Endothelial cell of umbilical vein (primary cell): ENCODE results near the gene ZMIZ1.

Experiments used
- CTCF ChIP-seq, 2 donors: IDR thresholded peaks; 1 replicate in 1 of 2; 2 replicates in 1 of 2; pipeline ENCODE4 v1.5.1; 2011; ENCODE audit warnings: low read length in 2 of 2, mild to moderate bottlenecking in 2 of 2, moderate library complexity in 2 of 2, control low read depth in 1 of 2, inconsistent platforms in 1 of 2, low read depth in 1 of 2; ENCODE audit not compliant: insufficient read depth in 1 of 2; ENCODE audit errors: extremely low read depth in 1 of 2
- MAX ChIP-seq: IDR thresholded peaks from 2 replicates; pipeline ENCODE4 v1.6.1; 2011; ENCODE audit not compliant: insufficient read depth, insufficient read length
- MYC ChIP-seq: IDR thresholded peaks from one replicate; pipeline ENCODE4 v1.6.1; 2011; ENCODE audit warnings: mild to moderate bottlenecking, low read depth, low read length

DNA sequence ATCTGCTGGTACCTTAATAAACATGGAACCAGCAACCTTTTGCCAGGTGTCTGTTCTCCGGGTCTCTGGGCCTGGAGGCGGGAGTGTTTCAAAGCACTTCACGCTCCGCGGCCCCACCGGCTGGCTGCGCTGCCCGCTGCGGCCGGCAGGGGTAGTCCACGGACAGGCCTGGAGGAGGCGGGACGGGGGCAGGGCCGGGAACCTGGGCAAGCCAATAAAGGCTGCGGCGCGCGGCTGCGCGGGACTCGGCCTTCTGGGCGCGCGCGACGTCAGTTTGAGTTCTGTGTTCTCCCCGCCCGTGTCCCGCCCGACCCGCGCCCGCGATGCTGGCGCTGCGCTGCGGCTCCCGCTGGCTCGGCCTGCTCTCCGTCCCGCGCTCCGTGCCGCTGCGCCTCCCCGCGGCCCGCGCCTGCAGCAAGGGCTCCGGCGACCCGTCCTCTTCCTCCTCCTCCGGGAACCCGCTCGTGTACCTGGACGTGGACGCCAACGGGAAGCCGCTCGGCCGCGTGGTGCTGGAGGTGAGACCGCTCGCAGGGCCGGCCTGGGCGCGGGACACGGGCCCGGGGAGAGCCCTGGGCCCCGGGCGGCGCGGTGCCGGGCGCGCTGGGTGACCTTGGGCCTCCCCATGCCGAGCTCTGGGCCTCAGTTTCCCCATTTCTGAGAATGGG lies 278.6 kb downstream of the ZMIZ1 start, which contains the start of gene PPIF:
- peak; percentile 88 to 94 for TF ChIP-seq CTCF (IDR thresholded peaks at IDR 0.05; ENCODE audit: extremely low read depth in 1 of 2, insufficient read depth in 1 of 2, low read depth in 1 of 2, low read length in 2 of 2)
- TF ChIP-seq MYC: no peak
- no peak for TF ChIP-seq MAX
